H1 (cell line): ENCODE results near the gene TMEM200B. TPM values are rescaled to one million over a fixed set of nuclear protein-coding genes. Genes with fewer than 3 reads are reported as not detected.

ENCODE experiments used
- CTCF ChIA-PET: fragments of 300-600 bp; sonication (Branson Sonifier 250); formaldehyde crosslinking; loops from one replicate; lab custom pipeline; 2021; ENCODE audit not compliant: partially characterized antibody; lab: Charles Lee
- POLR2A ChIA-PET: fragments of 300-600 bp; sonication (Branson Sonifier 250); formaldehyde crosslinking; loops from one replicate; lab custom pipeline; 2021; ENCODE audit warnings: inconsistent platforms; ENCODE audit not compliant: partially characterized antibody; lab: Charles Lee
- DNase-seq, 2 experiments: peaks; one replicate each; pipeline versions ENCODE4 v3.0.0 to v3.0.0-alpha.2; 2010 to 2022; ENCODE audit warnings: low spot score in 2 of 2, low read depth in 1 of 2, mixed read lengths in 1 of 2
- FAIRE-seq: peaks from 2 replicates; lab custom pipeline; 2011; peaks lifted over from hg19 to GRCh38; lab: Jason Lieb, UNC
- H2AFZ ChIP-seq: 2 replicates; pipeline ENCODE4 v1.8.1; 2012; ENCODE audit warnings: low read length, inconsistent platforms
- H2AK5ac ChIP-seq: 2 replicates; pipeline ENCODE4 v1.6.1; 2013; ENCODE audit warnings: low read depth, low read length
- H2BK120ac ChIP-seq: replicated peaks from 2 replicates; pipeline ENCODE3; 2013; ENCODE audit warnings: low read depth, low read length, inconsistent platforms
- H2BK12ac ChIP-seq: 2 replicates; pipeline ENCODE4 v1.6.1; 2013; ENCODE audit warnings: low read depth, low read length
- H2BK15ac ChIP-seq: 2 replicates; pipeline ENCODE4 v1.6.1; 2013; ENCODE audit warnings: low read length
- H2BK20ac ChIP-seq: 2 replicates; pipeline ENCODE4 v1.6.1; 2013; ENCODE audit warnings: low read length
- H2BK5ac ChIP-seq: 2 replicates; pipeline ENCODE4 v1.6.1; 2013; ENCODE audit warnings: low read depth, low read length
- H3K14ac ChIP-seq: 2 replicates; pipeline ENCODE4 v1.6.1; 2013; ENCODE audit warnings: inconsistent platforms; ENCODE audit not compliant: insufficient read length
- H3K18ac ChIP-seq: 2 replicates; pipeline ENCODE4 v1.6.1; 2013; ENCODE audit warnings: low read length; ENCODE audit errors: extremely low read depth
- H3K23ac ChIP-seq: 2 replicates; pipeline ENCODE4 v1.6.1; 2013; ENCODE audit warnings: inconsistent platforms; ENCODE audit not compliant: insufficient read length
- H3K23me2 ChIP-seq: 2 replicates; pipeline ENCODE4 v1.6.1; 2013; ENCODE audit warnings: low read depth, low read length
- H3K27ac ChIP-seq: 2 replicates; pipeline ENCODE4 v1.6.1; 2011; ENCODE audit warnings: low read depth, low read length, inconsistent platforms
- H3K27me3 ChIP-seq, 4 experiments: replicated peaks in 1 of 4; 1 replicate in 1 of 4; 2 replicates in 3 of 4; pipeline versions ENCODE4 v1.6.1 to v1.8.1; 2011 to 2013; ENCODE audit warnings: low read length in 3 of 4, mild to moderate bottlenecking in 3 of 4, inconsistent platforms in 2 of 4, mixed read lengths in 2 of 4, moderate library complexity in 1 of 4; ENCODE audit not compliant: control insufficient read depth in 3 of 4, insufficient read depth in 3 of 4; ENCODE audit errors: extremely low read depth in 1 of 4
- H3K36me3 ChIP-seq, 4 experiments: 2 replicates each; pipeline versions ENCODE4 v1.6.1 to v1.8.1; 2011 to 2013; ENCODE audit warnings: mild to moderate bottlenecking in 4 of 4, low read length in 3 of 4, moderate library complexity in 2 of 4, control low read depth in 1 of 4, inconsistent platforms in 1 of 4; ENCODE audit not compliant: insufficient read depth in 4 of 4, control insufficient read depth in 2 of 4
- H3K4ac ChIP-seq: replicated peaks from 2 replicates; pipeline ENCODE3; 2013; ENCODE audit warnings: low read length, low read depth, mixed read lengths, inconsistent platforms; ENCODE audit not compliant: insufficient read length
- H3K4me1 ChIP-seq, 4 experiments: replicated peaks in 1 of 4; 1 replicate in 1 of 4; 2 replicates in 3 of 4; pipeline versions ENCODE4 v1.6.1 to v1.8.1; 2011 to 2013; ENCODE audit warnings: low read length in 3 of 4, inconsistent platforms in 2 of 4, mixed read lengths in 1 of 4; ENCODE audit not compliant: insufficient read depth in 4 of 4, control insufficient read depth in 3 of 4
- H3K4me2 ChIP-seq, 2 experiments: 2 replicates each; pipeline versions ENCODE4 v1.6.1 to v1.8.1; 2011 to 2013; ENCODE audit warnings: low read depth in 2 of 2, low read length in 2 of 2, control low read depth in 1 of 2, inconsistent platforms in 1 of 2, mild to moderate bottlenecking in 1 of 2; ENCODE audit not compliant: insufficient read depth in 1 of 2
- H3K4me3 ChIP-seq, 4 experiments: fragments of 200-600, 300-600 bp in 1 of 4; sonication (generic), shearing (Covaris generic), sonication (Bioruptor Twin) in 1 of 4; 2 replicates each; pipeline versions ENCODE4 v1.5.1 to v1.8.1; 2011 to 2016; ENCODE audit warnings: low read length in 4 of 4, low read depth in 3 of 4, control low read depth in 2 of 4, inconsistent platforms in 2 of 4, mild to moderate bottlenecking in 2 of 4, mixed read lengths in 1 of 4, moderate library complexity in 1 of 4; ENCODE audit not compliant: insufficient read depth in 2 of 4; ENCODE audit errors: extremely low read depth in 1 of 4
- H3K56ac ChIP-seq: replicated peaks from 2 replicates; pipeline ENCODE3; 2013; ENCODE audit warnings: low read depth, mild to moderate bottlenecking, mixed read lengths, low read length, inconsistent platforms; ENCODE audit not compliant: insufficient read length
- H3K79me1 ChIP-seq: 2 replicates; pipeline ENCODE4 v1.6.1; 2013; ENCODE audit warnings: low read depth, low read length, control low read depth
- H3K79me2 ChIP-seq, 2 experiments: 2 replicates each; pipeline versions ENCODE4 v1.6.1 to v1.8.1; 2012 to 2013; ENCODE audit warnings: low read length in 2 of 2, mild to moderate bottlenecking in 2 of 2, inconsistent platforms in 1 of 2; ENCODE audit not compliant: insufficient read depth in 2 of 2, control insufficient read depth in 1 of 2
- H3K9ac ChIP-seq, 4 experiments: replicated peaks in 1 of 4; 1 replicate in 1 of 4; 2 replicates in 3 of 4; pipeline versions ENCODE4 v1.6.1 to v1.8.1; 2011 to 2013; ENCODE audit warnings: low read depth in 3 of 4, low read length in 3 of 4, control low read depth in 2 of 4, mild to moderate bottlenecking in 2 of 4, moderate library complexity in 2 of 4, inconsistent platforms in 1 of 4; ENCODE audit errors: extremely low read depth in 1 of 4
- H3K9me3 ChIP-seq, 2 experiments: 2 replicates each; pipeline versions ENCODE4 v1.6.1 to v1.8.1; 2012 to 2013; ENCODE audit warnings: mild to moderate bottlenecking in 2 of 2, moderate library complexity in 2 of 2, control low read depth in 1 of 2, inconsistent platforms in 1 of 2, low read depth in 1 of 2, low read length in 1 of 2, mixed read lengths in 1 of 2; ENCODE audit not compliant: insufficient read depth in 2 of 2
- H4K20me1 ChIP-seq, 2 experiments: replicated peaks in 1 of 2; 2 replicates each; pipeline versions ENCODE3 to v1.8.1; 2011 to 2013; ENCODE audit warnings: inconsistent platforms in 2 of 2, low read length in 2 of 2, mild to moderate bottlenecking in 1 of 2; ENCODE audit not compliant: insufficient read depth in 2 of 2, control insufficient read depth in 1 of 2
- H4K5ac ChIP-seq: 2 replicates; pipeline ENCODE4 v1.6.1; 2013; ENCODE audit warnings: low read length, low read depth, mixed read lengths, inconsistent platforms; ENCODE audit not compliant: insufficient read length
- H4K8ac ChIP-seq: 2 replicates; pipeline ENCODE4 v1.8.0; 2013; ENCODE audit warnings: mild to moderate bottlenecking, moderate library complexity, low read length, inconsistent platforms; ENCODE audit not compliant: insufficient read depth; ENCODE audit errors: extremely low read depth
- H4K91ac ChIP-seq: replicated peaks from 2 replicates; pipeline ENCODE3; 2013; ENCODE audit warnings: low read length, mixed read lengths, inconsistent platforms; ENCODE audit not compliant: insufficient read length
- CBX5 ChIP-seq: fragments of 300-800, 300-1000 bp; sonication (generic); IDR thresholded peaks from 2 replicates; pipeline ENCODE4 v1.7.1; 2016; ENCODE audit warnings: antibody characterized with exemption, low read length, low read depth
- CHD1 ChIP-seq: IDR thresholded peaks from 2 replicates; pipeline ENCODE4 v1.6.1; 2012; ENCODE audit warnings: low read depth, low read length, improper control_type of control experiment
- RAD21 ChIP-seq, 2 experiments: IDR thresholded peaks in 1 of 2; conservative IDR thresholded peaks in 1 of 2; 2 replicates each; pipeline ENCODE4 v1.6.1; 2011; ENCODE audit warnings: low read depth in 2 of 2, low read length in 2 of 2, improper control_type of control experiment in 1 of 2, inconsistent platforms in 1 of 2, mild to moderate bottlenecking in 1 of 2, moderate library complexity in 1 of 2
- WGBS, 2 experiments: shearing (Covaris generic) in 1 of 2; methylation state at CpG; one replicate each; pipeline versions ENCODE4 v1.1.6 to v1.1.7; 2013 to 2015; ENCODE audit warnings: low lambda C conversion rate in 2 of 2, mixed read lengths in 2 of 2, inconsistent platforms in 1 of 2, low coverage in 1 of 2, missing lambda C conversion rate in 1 of 2; ENCODE audit not compliant: insufficient replicate concordance in 2 of 2, insufficient coverage in 1 of 2, insufficient read length in 1 of 2; ENCODE audit errors: extremely low coverage in 1 of 2, missing lambda C conversion rate in 1 of 2; 5-methylcytosine and 5-hydroxymethylcytosine counted together
- polyA plus RNA-seq, 7 experiments: library from polyadenylated mRNA; depleted of rRNA in 3 of 7; stranded (reverse) in 5 of 7; unstranded in 2 of 7; fragments of >200 nt in 5 of 7; fragments of 200-250 nt in 2 of 7; gene quantifications; 1 replicate in 5 of 7; 2 replicates in 1 of 7; 4 replicates in 1 of 7; pipeline versions ENCODE4 v1.2.1 to v1.2.3, GENCODE V29; 2011 to 2013; ENCODE audit warnings: missing spikeins in 2 of 7, mixed read lengths in 2 of 7
- total RNA-seq: library from RNA; stranded (reverse); fragmentation: NEBNext Ultra II Directional; extraction: Animal tissue kit (Norgen Biotek cat#: 25700); gene quantifications from 2 replicates; pipeline ENCODE4 v1.2.1, GENCODE V29; 2021

Gene TMEM200B
- total and polyA plus RNA-seq, 2 of the 8 experiments (the other 6 are each of a cell fraction or from before 2014, with no cell fraction given): 4.9 to 11.0 TPM

DNA sequence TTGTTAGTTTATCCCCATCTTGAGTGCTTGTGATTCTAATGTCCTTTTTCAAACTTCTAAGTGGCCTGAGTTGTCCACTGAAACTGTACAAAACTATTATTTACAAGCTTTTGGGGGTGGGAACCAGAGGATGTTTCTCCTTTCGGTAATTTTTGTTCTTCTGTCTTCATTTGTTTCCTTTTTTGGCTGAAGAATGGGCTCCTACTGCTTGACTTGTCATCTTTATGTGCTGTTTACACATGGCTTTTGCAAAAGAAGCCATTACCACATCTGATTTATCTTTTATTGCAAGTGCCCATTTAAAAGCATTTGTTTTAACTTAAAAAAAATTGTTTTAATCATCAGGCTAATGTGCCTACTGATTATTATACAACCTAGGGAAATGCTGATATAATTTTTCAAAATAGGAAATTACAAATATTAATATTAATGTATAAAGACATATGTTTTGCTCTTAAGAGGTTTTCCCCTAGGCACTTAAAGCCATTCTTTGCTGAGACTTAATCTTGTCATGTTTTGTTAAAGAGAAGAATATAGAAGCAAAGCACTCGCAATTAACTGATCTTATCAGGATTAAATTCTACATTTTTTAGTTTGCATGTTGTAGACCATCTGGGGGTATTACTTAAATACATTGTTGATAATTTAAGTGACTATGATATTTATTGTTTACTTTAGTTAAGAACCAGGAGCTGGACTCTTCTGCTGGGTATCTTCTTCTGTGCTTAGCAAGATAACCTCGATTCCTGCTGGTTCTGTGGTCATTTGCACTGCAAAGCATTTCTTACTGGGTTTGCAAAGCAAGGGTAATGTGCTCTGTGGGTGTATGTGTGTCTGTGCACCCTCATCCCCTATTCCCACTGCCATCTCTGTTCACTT, 40.1 kb downstream of the TMEM200B start:
- no peaks in the 10 kb centered on the region for H3K4me1 ChIP-seq
- H3K79me1 ChIP-seq: no peaks in the 10 kb centered on the region
- H2AK5ac ChIP-seq: no peak overlapping the region
- no peaks in the 10 kb centered on the region for H3K79me2 ChIP-seq
- TF ChIP-seq RAD21 (IDR thresholded peaks at IDR 0.05 in 1 of 2, conservative IDR thresholded peaks at IDR 0.05 in 1 of 2; ENCODE audit: low read depth in 2 of 2, low read length in 2 of 2): no peak
- TF ChIP-seq CBX5: no peak
- no peak for TF ChIP-seq CHD1
- TF ChIP-seq, all 59 proteins: peak for 0
- 85% methylated on average over 3 of the region's 3 CpGs; no CpG with 5 or more reads in 1 of the 2 experiments for WGBS, 2 experiments
- Histone ChIP-seq H4K20me1 (no peaks in the 10 kb centered on the region), H4K91ac (no peak overlapping the region), H3K4ac (no peak overlapping the region), H2BK120ac (no peak overlapping the region), H4K8ac (no peak overlapping the region), H2BK5ac (no peak overlapping the region), H3K18ac (no peak overlapping the region), H3K14ac (no peak overlapping the region), H2BK20ac (no peak overlapping the region), H3K56ac (no peak overlapping the region), H3K27ac (no peak overlapping the region), H2AFZ (no peak overlapping the region), H4K5ac (no peak overlapping the region), H3K23me2 (no peaks in the 10 kb centered on the region), H3K9me3 (no peaks in the 10 kb centered on the region), H3K4me3 (no peak overlapping the region), H3K4me2 (no peak overlapping the region), H3K27me3 (no peaks in the 10 kb centered on the region), H3K9ac (no peak overlapping the region), H3K36me3 (no peaks in the 10 kb centered on the region), H3K23ac (no peak overlapping the region), H2BK12ac (no peak overlapping the region), H2BK15ac (no peak overlapping the region)
- DNase-seq (no peak), FAIRE-seq (no peak)
- CTCF ChIA-PET: interaction anchor here (1.0 to 1.9 kb wide), 3 partner anchors 29 to 114 kb away, joined by 3 to 5 read pairs (median 4); no protein-coding TSS in a partner anchor
- POLR2A ChIA-PET: interaction anchor here (1.0 to 2.4 kb wide), 2 partner anchors 12 to 13 kb away, joined by 3 to 8 read pairs; no protein-coding TSS in a partner anchor
